Measurements from ENCODE around the gene NEDD4. TPM values are rescaled to one million over a fixed set of nuclear protein-coding genes. Genes with fewer than 3 reads are reported as not detected.

Gene NEDD4
- total RNA-seq, 2 experiments from 2014 or later: 29.1 to 32.2 TPM

DNA sequence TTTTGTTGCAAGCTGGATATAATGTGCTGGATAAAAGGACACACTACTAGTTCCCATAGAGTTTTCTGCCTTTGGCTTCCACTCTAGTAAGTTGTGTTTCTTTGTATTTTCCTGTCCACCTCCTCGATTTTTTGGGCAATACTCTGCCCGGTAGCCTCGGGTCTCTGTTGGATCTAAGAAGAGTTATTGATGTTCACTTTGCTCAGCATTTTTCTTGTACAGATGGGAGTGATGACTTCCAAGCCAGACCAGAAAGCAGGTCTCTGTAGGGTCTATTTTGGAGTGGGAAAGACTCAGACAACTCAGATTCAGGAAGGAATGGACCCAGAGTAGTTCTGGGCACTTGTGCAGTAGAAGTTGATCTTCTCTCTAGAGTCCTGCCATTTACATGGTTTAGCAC lies 214.5 kb downstream of the NEDD4 start:
- no peak overlapping the region for H3K27ac Mint-ChIP-seq
- H3K9me3 Mint-ChIP-seq: peaks cover 2% of the 10 kb centered on the region
- H3K4me1 Mint-ChIP-seq (ENCODE audit: low read depth): no peaks in the 10 kb centered on the region
- no peak overlapping the region for H3K4me3 Mint-ChIP-seq
- CTCF ChIA-PET: no interaction called here
- DNase-seq: no peak
- intact Hi-C loops (cut with micrococcal nuclease): no loop called here
- H3K36me3 Mint-ChIP-seq (ENCODE audit: low read depth): no peaks in the 10 kb centered on the region
- H3K27me3 Mint-ChIP-seq (ENCODE audit: low read depth): peaks cover 16% of the 10 kb centered on the region

Data from activated naive CD4-positive, alpha-beta T cell treated with anti-CD3 and anti-CD28 coated beads for 36 hours (primary cell).